Occipital lobe (tissue), 2 donors: ENCODE measurements around the gene RGS6. TPM values are rescaled to one million over a fixed set of nuclear protein-coding genes. Genes with fewer than 3 reads are reported as not detected.

ENCODE experiments used
- small RNA-seq: library from RNA; depleted of rRNA; stranded (forward); fragments of <200 nt; gene quantifications from one replicate; pipeline ENCODE3, GENCODE V24; 2014
- total RNA-seq: library from RNA; depleted of rRNA; stranded (reverse); fragments of >200 nt; gene quantifications from one replicate; pipeline ENCODE4 v1.2.3, GENCODE V29; 2014

The RGS6 gene
- total RNA-seq, 1 donor from 2014 or later: 6.9 TPM

Small RNA genes lying within 50 kb of the gene (small RNA-seq; reads per million reads assigned to genes)
- not detected for gene MIR7843
- not detected for gene RF00019
